Measurements from ENCODE around the gene PDE4D.
"Not testable (repeated sequence)": the region's sequence is repeated elsewhere in the genome, so short reads cannot be mapped to it uniquely, and the experiment has no call there.

Gene PDE4D

DNA sequence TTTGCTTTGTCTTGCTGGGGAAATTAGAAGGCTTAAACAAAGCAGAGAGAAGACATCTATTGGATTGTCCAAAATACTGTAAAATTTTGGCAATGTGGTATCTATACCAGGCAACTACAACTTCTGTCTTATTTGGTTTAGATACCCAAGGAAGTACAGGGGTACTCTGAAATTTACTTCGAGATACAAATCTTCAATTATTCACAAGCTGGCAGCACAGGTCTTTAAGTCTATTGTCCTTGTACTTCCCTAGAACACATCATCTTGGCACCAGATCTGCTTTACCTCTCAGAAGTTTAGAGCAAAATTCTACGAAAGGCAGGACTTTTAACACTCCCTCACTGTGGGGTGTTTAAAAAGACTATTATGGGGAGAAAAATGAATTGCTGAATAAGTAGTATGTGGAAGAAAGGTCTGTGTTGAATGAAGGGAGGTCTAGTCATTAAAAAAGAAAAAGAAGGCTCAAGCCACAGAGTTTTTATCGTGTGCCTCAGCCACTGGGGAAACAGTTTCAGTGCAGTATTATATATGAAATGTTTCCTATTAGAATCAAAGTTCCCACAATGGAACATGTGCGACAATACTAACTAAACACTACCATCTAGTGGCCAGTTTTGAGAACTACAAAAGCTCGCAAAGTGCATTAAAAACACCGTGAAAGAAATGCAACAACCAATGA, 93.7 kb downstream of the PDE4D start:
- peak; percentile 63 for DNase-seq (ENCODE audit: low read depth)

DNA sequence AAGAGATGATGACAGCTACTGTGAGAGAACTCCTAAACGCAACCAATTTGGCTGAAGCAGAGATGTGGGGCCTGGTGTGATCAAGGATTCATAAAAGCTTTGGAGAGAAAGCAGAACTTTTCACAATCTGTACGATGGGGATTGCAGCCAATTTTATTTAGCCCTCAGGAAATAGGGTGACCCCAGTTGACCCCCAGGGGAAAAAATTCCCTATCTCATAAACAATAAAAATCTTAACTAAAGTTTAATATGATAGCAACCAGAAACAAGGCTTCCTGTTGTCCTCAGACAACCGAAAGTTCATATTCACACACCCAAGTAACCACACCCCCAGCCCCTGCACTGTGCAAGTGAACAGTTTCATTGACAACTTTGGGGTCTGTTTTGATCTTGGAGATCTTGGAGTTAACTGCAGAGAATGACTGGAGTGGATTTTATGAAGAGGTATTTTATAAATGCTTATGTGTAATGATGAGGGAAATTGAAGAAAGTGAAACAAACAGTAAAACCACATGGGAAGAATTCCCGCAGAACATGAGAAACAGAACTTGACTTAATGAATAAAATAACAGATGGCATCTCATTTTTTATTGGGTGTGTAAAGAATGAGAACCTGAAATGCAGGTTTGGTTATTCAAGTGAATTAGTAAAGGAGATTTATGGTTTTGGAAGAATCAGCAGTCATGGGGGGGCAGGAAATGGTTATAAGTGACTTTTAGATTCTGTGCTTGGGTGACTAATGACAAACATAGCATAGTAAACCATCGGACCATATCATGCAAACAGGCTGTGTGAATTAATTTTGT, 94.5 kb downstream of the PDE4D start:
- peak; percentile 59 for DNase-seq (ENCODE audit: low read depth)

DNA sequence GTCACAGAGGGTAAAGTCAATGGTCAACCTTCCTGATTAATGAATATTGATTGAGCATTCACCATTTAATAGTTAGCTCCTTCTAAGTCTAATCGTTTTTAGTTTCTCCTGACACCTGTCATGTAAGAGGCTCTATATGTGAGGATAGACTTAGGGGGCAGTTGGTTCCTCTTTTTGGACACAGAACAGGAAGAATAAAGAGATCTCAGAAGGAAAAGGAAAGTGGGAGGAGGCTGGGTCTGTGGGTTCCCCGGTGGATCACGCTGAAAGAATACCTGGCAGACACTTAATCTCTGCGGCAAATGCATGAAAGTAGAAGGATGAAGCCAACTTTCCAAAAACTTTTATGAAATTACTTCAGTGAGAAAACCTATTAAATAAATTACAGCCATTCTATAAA, 98.4 kb downstream of the PDE4D start:
- DNase-seq (ENCODE audit: low read depth), result no peak

DNA sequence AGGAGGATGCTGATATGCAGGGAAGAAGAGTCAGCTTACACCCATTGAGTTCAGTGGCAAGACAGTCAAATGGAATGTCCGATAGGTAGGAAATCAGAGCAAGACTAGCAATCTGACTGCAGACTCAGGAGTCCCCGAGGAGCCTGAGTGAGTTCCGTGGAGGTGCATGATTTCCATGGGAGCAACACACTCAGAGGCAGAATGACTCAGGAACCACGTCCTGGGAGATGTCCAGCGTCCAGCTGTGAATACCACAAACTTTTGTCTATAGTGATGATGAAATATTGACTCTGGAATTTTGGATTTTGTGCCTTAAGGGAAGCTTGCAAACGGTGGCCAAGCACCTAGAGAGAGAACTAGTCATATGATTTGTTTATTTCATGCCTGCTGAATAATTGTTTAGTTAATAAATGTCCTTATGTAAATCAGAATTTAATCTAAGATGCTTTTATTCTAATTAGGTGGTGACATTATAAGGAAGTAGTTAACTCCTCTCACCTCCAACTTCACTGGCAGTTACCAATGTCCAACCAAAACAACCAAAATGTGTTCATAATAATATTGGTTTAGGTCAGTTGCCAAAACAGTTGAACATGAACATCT, 100.4 kb downstream of the PDE4D start:
- DNase-seq (ENCODE audit: low read depth), result peak; percentile 95

DNA sequence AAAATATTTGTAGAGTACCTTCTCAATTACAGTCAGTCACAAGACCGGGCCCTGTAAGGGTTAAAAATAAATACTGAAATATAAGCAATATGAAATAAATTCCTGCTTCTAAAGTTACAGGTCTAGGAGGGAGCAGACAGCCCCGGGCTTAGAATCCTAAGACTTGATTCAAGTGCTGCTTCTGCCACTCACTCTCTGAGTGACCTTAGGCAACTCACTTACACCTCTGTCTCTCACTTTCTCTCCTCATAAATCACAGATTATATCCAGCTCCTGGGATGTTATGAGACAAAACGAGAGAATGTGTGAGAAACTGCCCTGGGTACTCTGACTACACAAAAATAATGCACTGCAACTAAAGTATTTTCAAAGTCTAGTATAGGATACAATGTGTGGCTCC, 101.9 kb downstream of the PDE4D start:
- DNase-seq (ENCODE audit: low read depth), result no peak

DNA sequence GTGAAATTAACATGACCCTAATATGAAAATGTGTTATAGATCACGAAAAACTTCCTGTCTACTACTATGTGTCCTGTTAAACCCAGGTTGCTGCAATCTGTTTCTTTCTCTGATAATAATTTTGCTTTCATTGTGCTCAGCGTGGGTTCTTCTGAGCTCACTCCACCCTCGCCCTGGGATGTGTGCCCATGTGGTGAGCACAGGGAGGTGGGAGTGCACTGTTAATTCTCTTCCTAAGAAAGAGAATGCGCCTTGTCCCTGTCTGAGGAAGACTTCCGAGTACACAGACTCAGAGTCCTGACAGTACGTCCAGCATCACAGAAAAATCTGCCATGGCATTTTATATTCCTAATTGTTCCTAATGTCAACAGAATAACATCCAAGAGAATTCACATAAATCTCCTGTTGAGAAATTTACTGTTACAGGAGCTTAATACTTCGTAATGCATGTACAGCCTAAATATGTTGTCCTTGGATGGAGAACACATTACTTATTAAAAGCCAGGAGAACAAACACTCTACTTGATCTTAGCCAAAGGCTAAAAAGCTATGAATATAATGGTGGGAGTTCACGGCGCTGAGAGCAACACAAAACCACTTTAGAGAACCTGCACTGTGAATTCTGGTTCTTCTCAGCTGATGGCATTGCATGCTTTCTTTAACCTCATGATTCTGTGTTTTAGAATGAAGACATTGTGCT, 102.6 kb downstream of the PDE4D start:
- DNase-seq (ENCODE audit: low read depth), result peak; percentile 70

DNA sequence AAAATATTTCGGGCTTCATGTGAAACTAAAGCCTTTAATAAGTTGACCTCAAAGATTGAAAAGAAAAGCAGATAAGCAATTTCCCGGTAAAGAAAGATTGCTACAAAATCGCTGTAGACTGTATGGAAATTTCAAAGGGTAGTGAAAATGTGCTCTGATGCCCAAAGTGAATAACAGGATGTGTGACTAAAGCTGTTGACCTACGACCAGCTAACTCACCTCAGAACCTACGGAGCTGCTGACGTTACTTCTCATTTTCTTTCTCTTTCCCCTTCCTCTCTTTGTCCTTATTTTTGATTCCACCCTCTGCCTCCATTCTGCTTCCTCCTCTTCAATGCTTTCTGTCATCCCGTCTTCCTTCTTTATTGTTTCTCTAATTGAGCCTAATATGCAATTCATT, 103.2 kb downstream of the PDE4D start:
- DNase-seq (ENCODE audit: low read depth), result peak; percentile 88

DNA sequence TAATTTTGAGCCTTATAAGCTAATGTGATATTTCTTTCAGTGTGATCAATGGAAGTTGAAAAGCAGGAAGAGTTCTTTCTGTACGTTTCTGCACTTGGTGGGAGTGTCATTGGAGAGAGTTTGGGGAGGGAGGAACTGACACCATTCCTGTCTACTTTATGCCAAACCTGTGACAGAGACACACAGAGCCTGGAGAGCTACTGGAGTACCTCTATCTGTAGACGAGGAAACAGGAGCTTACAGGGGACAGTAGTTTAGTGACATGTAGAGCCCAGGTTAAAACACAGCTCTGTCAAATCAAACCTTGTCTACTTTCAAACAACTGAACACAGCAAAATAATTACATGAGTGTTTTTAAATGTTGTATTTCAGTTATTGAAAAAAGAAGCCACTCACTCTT, 103.6 kb downstream of the PDE4D start:
- no peak for DNase-seq (ENCODE audit: low read depth)

DNA sequence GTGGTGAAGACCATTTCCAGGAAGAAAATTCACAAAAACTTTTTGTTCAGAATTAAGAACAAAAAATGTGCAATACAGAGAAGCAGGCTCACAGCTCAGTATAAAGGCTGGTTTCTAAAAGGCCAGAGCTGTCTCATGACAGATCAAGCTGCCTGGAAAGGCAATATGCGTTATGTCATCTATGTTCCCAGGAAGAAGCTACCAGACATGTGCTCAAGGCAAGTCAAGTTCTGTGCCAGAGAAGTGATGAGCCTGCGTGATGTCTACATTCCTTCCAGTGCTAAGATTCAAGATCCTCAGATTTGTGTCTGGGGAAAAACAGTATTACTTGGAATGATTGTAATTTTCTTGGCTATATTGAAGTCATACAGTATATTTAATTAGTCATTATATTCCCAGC, 104.3 kb downstream of the PDE4D start:
- peak; percentile 91 for DNase-seq (ENCODE audit: low read depth)

DNA sequence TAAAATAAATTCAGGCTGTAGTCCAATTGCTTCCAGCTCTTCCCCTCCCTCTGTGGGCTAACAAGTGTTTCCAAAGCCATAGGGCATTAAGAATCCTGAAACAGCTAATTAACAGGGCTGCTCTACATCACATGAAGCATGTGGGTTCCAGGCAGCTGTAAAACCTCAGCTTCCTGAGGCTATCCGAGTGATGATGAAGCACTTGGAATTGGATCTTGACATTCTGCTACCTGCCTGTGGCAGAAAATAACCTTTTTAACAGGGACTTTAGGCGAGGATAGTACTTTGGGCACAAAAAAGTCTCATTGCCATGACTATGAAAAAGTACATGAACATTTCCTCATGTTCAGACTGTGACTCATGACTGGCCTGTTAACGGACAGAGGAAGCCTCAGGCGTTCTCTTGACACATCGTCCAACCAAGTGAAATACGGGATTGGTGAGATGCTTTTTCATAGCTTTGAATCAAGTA, 107.2 kb downstream of the PDE4D start:
- peak; percentile 98 for DNase-seq (ENCODE audit: low read depth)

DNA sequence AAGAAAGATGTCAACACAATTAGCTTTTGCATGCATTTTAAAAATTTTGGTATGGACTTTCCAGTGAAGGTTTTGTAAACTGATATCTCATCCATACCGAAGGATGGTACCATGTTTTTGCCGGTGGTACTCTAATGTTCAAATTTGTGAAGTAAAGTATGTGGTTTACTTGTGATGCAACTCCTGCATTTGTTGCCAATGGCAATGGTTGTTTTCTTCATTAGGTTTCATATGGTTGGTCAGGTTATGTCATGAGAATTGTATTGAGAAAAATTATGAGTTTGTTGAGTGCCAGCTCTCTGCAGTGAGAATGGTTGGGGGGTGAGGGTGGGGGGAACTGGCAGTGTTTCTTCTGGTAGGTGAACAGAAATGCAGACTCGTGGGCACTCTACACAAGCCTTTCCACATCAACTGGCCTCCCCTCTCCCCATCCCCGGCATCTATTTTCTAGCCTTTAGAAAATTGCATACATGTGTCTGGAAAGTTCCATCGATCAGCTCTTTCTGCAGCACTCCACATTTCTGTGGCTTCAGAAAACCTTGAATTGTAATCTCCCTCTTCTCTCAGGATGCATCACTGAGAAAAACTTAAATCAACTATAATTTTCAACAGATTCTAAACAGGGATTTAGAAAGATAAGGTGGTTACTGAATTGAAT, 107.7 kb downstream of the PDE4D start:
- peak; percentile 53 for DNase-seq (ENCODE audit: low read depth)

DNA sequence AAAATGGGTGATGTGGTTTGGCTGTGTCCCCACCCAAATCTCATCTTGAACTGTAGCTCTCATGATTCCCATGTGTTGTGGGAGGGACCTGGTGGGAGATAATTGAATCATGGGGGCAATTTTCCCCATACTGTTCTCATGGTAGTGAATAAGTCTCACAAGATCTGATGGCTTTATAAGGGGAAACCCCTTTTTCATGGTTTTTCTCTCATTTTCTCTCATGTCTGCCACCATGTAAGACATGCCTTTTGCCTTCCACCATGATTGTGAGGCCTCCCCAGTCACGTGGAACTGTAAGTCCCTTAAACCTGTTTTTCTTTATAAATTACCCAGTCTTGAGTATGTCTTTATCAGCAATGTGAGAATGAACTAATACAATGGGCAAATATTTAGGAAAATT, 108.8 kb downstream of the PDE4D start:
- not testable (repeated sequence) for DNase-seq (ENCODE audit: low read depth)

DNA sequence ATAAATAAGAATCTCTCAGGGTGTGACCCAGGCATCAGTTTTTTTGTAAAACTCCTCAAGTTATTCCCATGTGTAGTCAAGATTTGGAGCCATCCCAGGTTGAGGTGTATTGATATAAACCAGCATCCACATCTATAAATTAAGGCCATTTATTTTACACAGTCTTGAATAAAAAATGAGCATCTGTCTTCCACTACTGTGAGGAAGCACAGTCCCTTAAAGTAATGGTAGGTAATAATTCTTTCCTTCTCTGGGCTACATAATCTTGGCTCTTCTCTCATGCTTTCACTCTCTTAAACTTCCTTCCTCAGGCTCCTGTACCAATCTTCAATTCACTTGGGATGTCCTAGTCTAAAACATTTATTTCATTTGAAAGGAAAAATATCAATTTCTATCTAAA, 110.3 kb downstream of the PDE4D start:
- DNase-seq (ENCODE audit: low read depth), result no peak

DNA sequence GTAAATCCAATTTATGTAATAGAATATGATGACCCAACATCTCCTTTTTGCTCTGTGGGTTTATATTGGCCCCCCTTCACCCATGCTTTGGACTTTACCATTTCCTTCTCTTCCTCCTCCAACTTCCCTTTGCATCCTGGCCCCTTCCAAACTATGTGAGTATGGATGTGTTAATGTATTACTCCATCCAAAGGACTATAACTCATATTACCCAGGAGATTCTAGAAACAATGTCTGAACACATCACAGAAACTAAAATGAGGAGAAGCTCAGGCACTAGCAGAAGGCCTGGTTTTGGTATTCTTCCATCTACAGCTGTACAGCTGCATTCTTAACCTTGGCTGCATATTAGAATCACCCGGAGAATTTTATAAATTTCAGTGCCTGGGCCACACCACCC, 110.7 kb downstream of the PDE4D start:
- no peak for DNase-seq (ENCODE audit: low read depth)

DNA sequence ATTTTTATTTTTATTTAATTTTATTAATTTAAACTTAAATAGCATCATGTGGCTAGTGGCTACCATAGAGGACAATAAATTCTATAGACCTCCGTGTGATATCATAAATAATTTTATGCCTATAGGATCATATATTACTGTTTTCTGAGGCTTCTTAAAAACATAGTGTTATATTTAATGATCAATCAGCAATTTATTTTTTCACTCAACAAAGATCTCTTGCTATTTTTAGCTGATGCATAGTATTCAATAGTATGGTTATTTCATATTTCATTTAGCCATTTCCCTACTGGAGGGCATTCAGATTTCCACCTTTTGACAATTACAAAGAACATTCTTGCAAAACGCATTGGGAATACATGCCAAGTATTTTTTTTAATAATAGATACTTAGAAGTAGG, 114.1 kb downstream of the PDE4D start:
- DNase-seq (ENCODE audit: low read depth), result no peak

DNA sequence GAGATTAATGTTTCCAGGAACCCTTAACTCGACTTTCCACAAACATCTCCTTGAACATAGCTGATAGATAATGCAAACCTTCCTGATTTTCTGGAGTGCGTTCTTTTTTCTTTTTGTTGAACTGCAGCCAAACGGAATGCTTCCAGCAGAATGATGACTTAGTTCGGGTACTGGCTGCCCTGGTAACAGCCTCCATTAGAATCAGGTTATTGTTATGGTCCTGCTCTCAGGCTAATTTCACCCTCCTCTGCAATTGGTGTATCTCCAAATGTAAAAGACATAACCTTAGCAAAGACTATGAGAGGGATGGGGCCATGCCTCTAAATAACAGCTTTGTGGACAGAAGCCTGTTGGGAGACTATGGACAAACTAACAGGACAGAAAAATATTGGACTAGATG, 116.5 kb downstream of the PDE4D start:
- DNase-seq (ENCODE audit: low read depth), result no peak

DNA sequence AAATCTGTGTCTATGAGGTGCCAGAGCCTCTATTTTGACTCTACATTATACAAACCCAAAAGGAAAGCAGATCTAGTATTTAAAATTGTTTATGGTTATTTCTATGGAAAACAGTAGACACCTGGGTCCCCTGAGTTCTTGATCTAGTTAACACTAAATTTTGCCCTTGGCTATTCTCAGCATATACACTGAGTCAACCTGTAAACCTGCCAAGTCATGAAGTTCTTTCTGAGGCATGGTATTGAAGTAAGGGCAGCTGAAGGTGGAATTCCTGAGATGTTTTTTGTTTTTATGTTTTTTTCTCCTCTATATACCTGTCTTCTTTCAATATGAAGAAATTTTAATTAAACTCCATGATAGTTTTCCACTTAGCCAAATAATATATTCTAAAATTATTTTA, 120.2 kb downstream of the PDE4D start:
- peak; percentile 65 for DNase-seq (ENCODE audit: low read depth)

DNA sequence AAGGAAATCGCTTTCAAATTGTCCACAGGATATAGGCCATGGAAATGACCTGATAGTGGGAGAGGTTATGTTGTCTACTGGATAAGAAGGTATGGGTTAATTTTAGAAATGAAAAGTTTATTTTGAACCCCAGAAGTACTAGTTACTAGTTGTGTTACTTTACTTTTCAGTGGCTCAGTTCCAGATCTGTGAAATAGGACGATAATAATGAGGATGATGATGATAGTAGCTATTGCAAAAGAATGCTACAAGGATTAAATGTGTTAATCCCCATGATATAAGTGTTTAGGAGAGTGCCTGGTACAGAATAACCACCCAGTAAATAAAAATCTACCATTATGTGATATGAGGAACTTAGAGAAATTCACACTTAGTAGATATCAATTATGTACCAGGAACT, 120.8 kb downstream of the PDE4D start:
- DNase-seq (ENCODE audit: low read depth), result no peak

DNA sequence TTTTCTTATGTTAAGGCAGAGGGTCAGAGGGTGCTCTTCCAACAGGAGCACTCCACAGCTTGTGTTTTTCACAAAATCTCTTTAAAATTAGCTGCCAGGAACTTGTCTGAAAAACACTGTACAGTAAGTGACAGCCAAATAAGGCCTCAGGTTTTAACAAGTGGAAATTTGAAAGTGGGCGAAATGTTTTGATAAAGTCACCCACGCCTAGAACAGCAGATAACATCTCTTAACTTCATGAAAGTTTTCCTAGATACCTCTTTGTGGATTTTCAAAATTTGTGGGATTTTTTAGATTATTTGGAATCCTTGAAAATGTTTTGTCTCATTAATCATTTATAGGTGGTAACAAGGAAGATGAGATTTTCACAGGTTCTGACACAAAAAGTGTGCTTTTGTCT, 121.3 kb downstream of the PDE4D start:
- no peak for DNase-seq (ENCODE audit: low read depth)

DNA sequence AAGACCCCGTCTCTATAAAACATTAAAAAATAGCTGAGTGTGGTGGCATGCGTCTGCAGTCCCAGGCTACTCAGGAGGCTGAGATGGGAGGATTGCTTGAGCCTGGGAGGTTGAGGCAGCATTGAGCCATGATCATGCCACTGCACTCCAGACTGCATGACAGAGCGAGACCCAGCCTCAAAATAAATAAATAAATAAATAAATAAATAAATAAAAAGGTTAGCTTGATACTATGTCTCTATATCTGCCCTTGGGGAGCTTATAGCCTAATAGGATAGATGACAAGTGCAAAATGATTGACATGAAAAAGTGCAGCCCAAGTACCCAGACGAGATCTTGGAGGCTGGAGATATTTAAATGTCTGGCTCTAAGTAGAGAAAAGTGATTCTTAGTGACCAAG, 122.6 kb downstream of the PDE4D start:
- no peak for DNase-seq (ENCODE audit: low read depth)

DNA sequence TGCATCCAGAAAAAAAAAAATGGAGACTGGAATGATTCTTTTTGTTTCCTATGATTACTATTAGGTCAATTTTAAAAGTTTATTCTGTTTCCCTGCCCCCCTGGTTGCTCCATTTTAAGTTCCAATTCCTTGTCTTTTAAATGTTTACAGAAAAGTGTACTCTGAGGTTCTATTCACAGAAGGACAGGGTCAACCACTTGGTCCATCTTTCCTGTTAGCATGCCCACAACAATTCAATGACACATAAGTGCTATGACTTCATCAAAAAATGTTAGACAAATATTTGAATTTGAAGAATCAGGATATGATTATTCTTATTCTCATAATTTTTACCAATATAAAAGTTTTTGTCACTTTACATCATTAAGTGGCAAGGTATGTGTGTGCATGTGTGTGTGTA, 123.7 kb downstream of the PDE4D start:
- peak; percentile 74 for DNase-seq (ENCODE audit: low read depth)

DNA sequence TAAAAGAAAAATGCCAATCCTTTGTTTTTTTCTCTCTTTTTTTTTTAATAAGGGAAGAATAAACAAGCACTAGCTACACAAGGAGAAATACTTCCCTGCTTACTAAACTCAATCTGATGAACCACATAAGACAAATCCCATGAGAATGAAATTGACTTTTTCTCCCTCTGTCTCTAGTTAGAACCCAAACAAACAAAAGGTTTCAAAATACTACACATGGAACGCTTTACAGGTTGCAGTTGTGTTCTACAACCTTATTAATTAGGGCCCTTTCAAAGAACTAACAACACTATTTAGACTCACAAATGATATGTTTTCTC, 124.5 kb downstream of the PDE4D start:
- DNase-seq (ENCODE audit: low read depth), result no peak

Measured in iris pigment epithelial cell (primary cell).